Upper lobe of right lung (tissue), 1 donor: ENCODE data around the gene LUC7L2. TPM values are rescaled to one million over a fixed set of nuclear protein-coding genes. Genes with fewer than 3 reads are reported as not detected.
A peak's percentile ranks its signal among the peaks of the same experiment; 100 is the strongest.

Source experiments
- ATAC-seq: fragments of 200-7000 bp; cut with Tn5 transposase; one replicate; pipeline ENCODE4 v1.9.1; 2020; ENCODE audit warnings: mild to moderate bottlenecking, moderate library complexity
- DNase-seq: peaks from one replicate; pipeline ENCODE4 v3.0.0-alpha.2; 2020
- H3K27ac ChIP-seq: fragments of 200-600 bp; one replicate; pipeline ENCODE4 v1.8.0; 2022
- H3K27me3 ChIP-seq: fragments of 200-600 bp; one replicate; pipeline ENCODE4 v1.8.0; 2022; ENCODE audit warnings: mild to moderate bottlenecking
- H3K36me3 ChIP-seq: fragments of 200-600 bp; one replicate; pipeline ENCODE4 v1.8.0; 2022
- H3K4me1 ChIP-seq: fragments of 200-600 bp; one replicate; pipeline ENCODE4 v1.8.0; 2022
- H3K4me3 ChIP-seq: fragments of 200-600 bp; one replicate; pipeline ENCODE4 v1.8.0; 2022; ENCODE audit warnings: mild to moderate bottlenecking
- H3K9me3 ChIP-seq: fragments of 200-600 bp; one replicate; pipeline ENCODE4 v1.8.0; 2022
- intact Hi-C: fragments of 100-400 bp; cut with DNase I; formaldehyde crosslinking; loops from one replicate; pipeline ENCODE4 v1.11.0; 2022
- total RNA-seq: library from RNA; stranded (reverse); fragmentation: NEBNext Ultra II Directional; extraction: Animal tissue kit (Norgen Biotek cat#: 25700); gene quantifications from one replicate; pipeline ENCODE4 v1.2.1, GENCODE V29; 2021
- TF ChIP-seq, protein P1 (sequence below): fragments of 200-600 bp; IDR thresholded peaks from one replicate; pipeline ENCODE4 v1.8.0; 2022; ENCODE audit warnings: antibody characterized with exemption
- donor health status: DM: no; HTN: yes; CAD: no; lungs with severe emphysema.

The LUC7L2 gene
- total RNA-seq, 1 donor from 2014 or later, result 79.5 TPM

GRCh38 chr7:139441961-139442360 lies 82.3 kb downstream of the LUC7L2 start:
- H3K4me1 ChIP-seq, result no peaks in the 10 kb centered on the region
- intact Hi-C loops, result no loop called here
- no peak overlapping the region for H3K27ac ChIP-seq
- no peaks in the 10 kb centered on the region for H3K27me3 ChIP-seq
- H3K9me3 ChIP-seq, result no peaks in the 10 kb centered on the region
- TF ChIP-seq, protein P1, sequence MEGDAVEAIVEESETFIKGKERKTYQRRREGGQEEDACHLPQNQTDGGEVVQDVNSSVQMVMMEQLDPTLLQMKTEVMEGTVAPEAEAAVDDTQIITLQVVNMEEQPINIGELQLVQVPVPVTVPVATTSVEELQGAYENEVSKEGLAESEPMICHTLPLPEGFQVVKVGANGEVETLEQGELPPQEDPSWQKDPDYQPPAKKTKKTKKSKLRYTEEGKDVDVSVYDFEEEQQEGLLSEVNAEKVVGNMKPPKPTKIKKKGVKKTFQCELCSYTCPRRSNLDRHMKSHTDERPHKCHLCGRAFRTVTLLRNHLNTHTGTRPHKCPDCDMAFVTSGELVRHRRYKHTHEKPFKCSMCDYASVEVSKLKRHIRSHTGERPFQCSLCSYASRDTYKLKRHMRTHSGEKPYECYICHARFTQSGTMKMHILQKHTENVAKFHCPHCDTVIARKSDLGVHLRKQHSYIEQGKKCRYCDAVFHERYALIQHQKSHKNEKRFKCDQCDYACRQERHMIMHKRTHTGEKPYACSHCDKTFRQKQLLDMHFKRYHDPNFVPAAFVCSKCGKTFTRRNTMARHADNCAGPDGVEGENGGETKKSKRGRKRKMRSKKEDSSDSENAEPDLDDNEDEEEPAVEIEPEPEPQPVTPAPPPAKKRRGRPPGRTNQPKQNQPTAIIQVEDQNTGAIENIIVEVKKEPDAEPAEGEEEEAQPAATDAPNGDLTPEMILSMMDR, result no peak
- no peak for DNase-seq
- no peaks in the 10 kb centered on the region for H3K36me3 ChIP-seq
- H3K4me3 ChIP-seq, result no peak overlapping the region
- ATAC-seq, result peak; percentile 28

DNA sequence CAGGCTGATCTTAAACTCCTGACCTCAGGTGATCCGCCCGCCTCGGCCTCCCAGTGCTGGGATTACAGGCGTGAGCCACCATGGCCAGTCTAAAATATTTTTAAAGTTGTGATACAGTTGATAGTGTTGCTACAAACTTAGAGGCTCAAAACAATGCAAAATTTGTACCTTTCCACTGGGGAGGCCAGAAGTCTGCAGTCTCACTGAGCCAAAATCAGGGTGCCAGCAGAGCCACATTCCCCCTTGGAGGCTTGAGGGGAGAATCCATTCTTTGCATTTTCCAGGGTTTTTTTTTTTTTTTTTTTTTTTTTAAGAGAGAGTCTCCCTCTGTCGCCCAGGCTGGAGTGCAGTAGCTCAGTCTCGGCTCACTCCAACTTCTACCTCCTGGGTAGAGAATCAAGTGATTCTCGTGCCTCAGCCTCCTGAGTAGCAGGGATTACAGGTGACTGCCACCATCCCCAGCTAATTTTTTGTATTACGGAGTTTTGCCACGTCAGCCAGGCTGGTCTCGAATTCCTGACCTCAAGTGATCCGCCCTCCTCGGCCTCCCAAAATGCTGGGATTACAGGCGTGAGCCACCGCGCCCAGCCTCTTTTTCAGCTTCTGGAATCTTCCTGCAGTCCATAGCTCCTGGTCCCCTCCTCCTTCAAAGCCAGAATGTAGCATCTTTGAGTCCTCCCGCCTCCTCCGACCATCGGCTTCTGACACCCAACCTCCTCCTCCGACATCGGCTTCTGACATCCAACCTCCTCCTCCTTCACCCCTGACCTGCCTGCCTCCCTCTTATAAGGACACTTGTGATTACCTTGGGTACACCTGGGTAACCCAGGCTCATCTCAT lies 86.6 kb downstream of the LUC7L2 start:
- ATAC-seq, result no peak
- no peak overlapping the region for H3K4me3 ChIP-seq
- H3K27ac ChIP-seq, result no peak overlapping the region
- H3K27me3 ChIP-seq, result no peaks in the 10 kb centered on the region
- no peaks in the 10 kb centered on the region for H3K36me3 ChIP-seq
- intact Hi-C loops, result no loop called here
- no peak for DNase-seq
- H3K9me3 ChIP-seq, result no peaks in the 10 kb centered on the region
- TF ChIP-seq, protein P1, result no peak
- no peaks in the 10 kb centered on the region for H3K4me1 ChIP-seq

- intact Hi-C loops, result no loop called here
- no peaks in the 10 kb centered on the region for H3K9me3 ChIP-seq
These were observed 91.2 kb downstream of the LUC7L2 start for GRCh38 chr7:139450851-139451250.

GRCh38 chr7:139451638-139452037 lies 91.9 kb downstream of the LUC7L2 start:
- Histone ChIP-seq H3K27me3 (no peaks in the 10 kb centered on the region), H3K9me3 (no peaks in the 10 kb centered on the region), H3K4me3 (no peak overlapping the region), H3K4me1 (no peaks in the 10 kb centered on the region), H3K36me3 (no peaks in the 10 kb centered on the region), H3K27ac (no peak overlapping the region)
- intact Hi-C loops, result no loop called here
- DNase-seq (no peak), ATAC-seq (no peak)
- TF ChIP-seq, protein P1, result no peak

More at GRCh38 chr7:139450851-139451250, 91.2 kb downstream of the LUC7L2 start:
- Histone ChIP-seq H3K36me3 (no peaks in the 10 kb centered on the region), H3K27me3 (no peaks in the 10 kb centered on the region), H3K4me1 (no peaks in the 10 kb centered on the region), H3K4me3 (no peak overlapping the region), H3K27ac (no peak overlapping the region)
- ATAC-seq (no peak), DNase-seq (no peak)
- TF ChIP-seq, protein P1, result no peak

- Histone ChIP-seq H3K9me3 (no peaks in the 10 kb centered on the region), H3K4me3 (no peak overlapping the region), H3K27me3 (no peaks in the 10 kb centered on the region), H3K36me3 (no peaks in the 10 kb centered on the region), H3K4me1 (no peaks in the 10 kb centered on the region), H3K27ac (no peak overlapping the region)
- no peak for ATAC-seq
- no peak for DNase-seq
- intact Hi-C loops, result no loop called here
- TF ChIP-seq, protein P1, result no peak
These were observed 93.4 kb downstream of the LUC7L2 start for GRCh38 chr7:139452958-139453672.
